WTC11 (cell line): ENCODE data around the gene TMEM94. TPM values are rescaled to one million over a fixed set of nuclear protein-coding genes. Genes with fewer than 3 reads are reported as not detected.

ENCODE experiments used
- ATAC-seq: fragments of 200-7000 bp; cut with Tn5 transposase; 2 replicates; pipeline ENCODE4 v1.10.0; 2021; ENCODE audit warnings: mild to moderate bottlenecking, moderate library complexity
- CTCF ChIA-PET: fragments of 300-600 bp; sonication (Branson Sonifier 250); formaldehyde crosslinking; loops from one replicate; lab custom pipeline; 2021; ENCODE audit warnings: antibody characterized with exemption; lab: Charles Lee
- POLR2A ChIA-PET: fragments of 350-600 bp; sonication (Branson Sonifier 250); formaldehyde crosslinking; loops from one replicate; lab custom pipeline; 2021; ENCODE audit warnings: antibody characterized with exemption; lab: Charles Lee
- DNase-seq: peaks from one replicate; pipeline ENCODE4 v3.0.0; 2021; ENCODE audit warnings: low spot score
- H3K27ac Mint-ChIP-seq: 2 replicates; pipeline ENCODE4 v1.8.0; 2021; ENCODE audit warnings: mixed read lengths
- H3K27me3 Mint-ChIP-seq: 2 replicates; pipeline ENCODE4 v1.8.0; 2021; ENCODE audit warnings: low read depth, mild to moderate bottlenecking, moderate library complexity, mixed read lengths
- H3K36me3 Mint-ChIP-seq: 2 replicates; pipeline ENCODE4 v1.8.0; 2021; ENCODE audit warnings: mixed read lengths
- H3K4me1 Mint-ChIP-seq: 2 replicates; pipeline ENCODE4 v1.8.0; 2022; ENCODE audit warnings: mixed read lengths
- H3K4me3 Mint-ChIP-seq: 2 replicates; pipeline ENCODE4 v1.8.0; 2021; ENCODE audit warnings: mild to moderate bottlenecking, moderate library complexity, mixed read lengths
- H3K9me3 Mint-ChIP-seq: 2 replicates; pipeline ENCODE4 v1.8.0; 2021; ENCODE audit warnings: mixed read lengths
- AR ChIP-seq: fragments of 250-450 bp; sonication (Bioruptor Pico); IDR thresholded peaks from 2 replicates; pipeline ENCODE4 v1.9.0; 2021; ENCODE audit warnings: mild to moderate bottlenecking
- CBFB ChIP-seq: sonication (generic); formaldehyde crosslinking; IDR thresholded peaks from 2 replicates; pipeline ENCODE4 v1.8.1; 2022; ENCODE audit warnings: mild to moderate bottlenecking, low read depth, missing genetic modification reagents
- ETV6 ChIP-seq: sonication (generic); formaldehyde crosslinking; IDR thresholded peaks from 2 replicates; pipeline ENCODE4 v1.8.1; 2022; ENCODE audit warnings: mild to moderate bottlenecking, missing genetic modification reagents
- FOXP1 ChIP-seq: sonication (generic); formaldehyde crosslinking; IDR thresholded peaks from 2 replicates; pipeline ENCODE4 v1.8.0; 2022; ENCODE audit warnings: missing genetic modification reagents, mild to moderate bottlenecking, moderate library complexity, borderline replicate concordance
- GRHL2 ChIP-seq: fragments of 250-450 bp; sonication (Bioruptor Pico); IDR thresholded peaks from 2 replicates; pipeline ENCODE4 v1.8.0; 2022; ENCODE audit warnings: mild to moderate bottlenecking, moderate library complexity; ENCODE audit not compliant: insufficient replicate concordance, severe bottlenecking
- HMGA2 ChIP-seq: fragments of 250-450 bp; sonication (Bioruptor Pico); IDR thresholded peaks from 2 replicates; pipeline ENCODE4 v1.4.0; 2021; ENCODE audit warnings: mild to moderate bottlenecking, moderate library complexity
- MXD4 ChIP-seq: fragments of 250-450 bp; sonication (Bioruptor Pico); IDR thresholded peaks from 2 replicates; pipeline ENCODE4 v1.8.0; 2021; ENCODE audit warnings: mild to moderate bottlenecking, moderate library complexity, borderline replicate concordance
- MYBL2 ChIP-seq: sonication (generic); formaldehyde crosslinking; IDR thresholded peaks from 2 replicates; pipeline ENCODE4 v1.8.1; 2023; ENCODE audit warnings: mild to moderate bottlenecking, moderate library complexity, missing genetic modification reagents
- PRDM15 ChIP-seq: sonication (generic); formaldehyde crosslinking; IDR thresholded peaks from 2 replicates; pipeline ENCODE4 v1.8.0; 2022; ENCODE audit warnings: missing genetic modification reagents
- PRRX2 ChIP-seq: fragments of 250-450 bp; sonication (Bioruptor Pico); IDR thresholded peaks from 2 replicates; pipeline ENCODE4 v1.8.0; 2021; ENCODE audit warnings: mild to moderate bottlenecking
- RELA ChIP-seq: sonication (generic); formaldehyde crosslinking; IDR thresholded peaks from 2 replicates; pipeline ENCODE4 v1.8.1; 2022; ENCODE audit warnings: missing genetic modification reagents, mild to moderate bottlenecking, borderline replicate concordance
- STAT6 ChIP-seq: sonication (generic); formaldehyde crosslinking; conservative IDR thresholded peaks from 2 replicates; pipeline ENCODE4 v1.8.1; 2023; ENCODE audit warnings: mild to moderate bottlenecking, low read depth, missing genetic modification reagents, moderate library complexity
- ZBTB21 ChIP-seq: sonication (generic); formaldehyde crosslinking; IDR thresholded peaks from 2 replicates; pipeline ENCODE4 v1.8.1; 2023; ENCODE audit warnings: mild to moderate bottlenecking, missing genetic modification reagents, borderline replicate concordance
- ZNF219 ChIP-seq: sonication (generic); formaldehyde crosslinking; IDR thresholded peaks from 2 replicates; pipeline ENCODE4 v1.8.0; 2023; ENCODE audit warnings: missing genetic modification reagents, mild to moderate bottlenecking, borderline replicate concordance
- ZNF416 ChIP-seq: fragments of 250-450 bp; sonication (Bioruptor Pico); IDR thresholded peaks from 2 replicates; pipeline ENCODE4 v1.9.0; 2021; ENCODE audit warnings: mild to moderate bottlenecking, inconsistent platforms
- ZNF425 ChIP-seq: fragments of 250-450 bp; sonication (Bioruptor Pico); conservative IDR thresholded peaks from 2 replicates; pipeline ENCODE4 v1.9.0; 2021; ENCODE audit warnings: mild to moderate bottlenecking
- total RNA-seq: library from RNA; stranded (reverse); gene quantifications from 3 replicates; pipeline ENCODE4 v1.2.3, GENCODE V29; 2021

The TMEM94 gene
- total RNA-seq, 1 experiment from 2014 or later: 76.9 TPM

- H3K27ac Mint-ChIP-seq: no peak overlapping the region
Measured at GRCh38 chr17:75489511-75489955, 33.1 kb downstream of the TMEM94 start.

GRCh38 chr17:75490173-75490743 is 33.8 kb downstream of the TMEM94 start:
- no peak for ATAC-seq
- TF ChIP-seq ZNF425 (no peak), HMGA2 (CRISPR knock-in tag) (no peak), MXD4 (CRISPR knock-in tag) (no peak), ZNF219 (CRISPR knock-in tag) (no peak), GRHL2 (CRISPR knock-in tag) (no peak), STAT6 (CRISPR knock-in tag) (no peak), MYBL2 (no peak)

More at GRCh38 chr17:75489511-75489955, 33.1 kb downstream of the TMEM94 start:
- peaks cover 6% of the 10 kb centered on the region for H3K4me1 Mint-ChIP-seq
- H3K4me3 Mint-ChIP-seq: no peak overlapping the region
- CTCF ChIA-PET: interaction anchor here (1.1 to 1.3 kb wide), 2 partner anchors 9 to 219 kb away, joined by 3 to 4 read pairs; partner anchors contain the start of gene MIF4GD
- TF ChIP-seq ZNF416 (CRISPR knock-in tag): no peak
- no peak for TF ChIP-seq ZBTB21
- TF ChIP-seq CBFB (CRISPR knock-in tag): no peak
- no peak for TF ChIP-seq FOXP1 (CRISPR knock-in tag)
- TF ChIP-seq PRDM15 (CRISPR knock-in tag): no peak
- no peak for TF ChIP-seq PRRX2 (CRISPR knock-in tag)
- TF ChIP-seq ETV6 (CRISPR knock-in tag): no peak
- no peak for TF ChIP-seq AR (CRISPR knock-in tag)
- TF ChIP-seq RELA (CRISPR knock-in tag): no peak
- no peaks in the 10 kb centered on the region for H3K27me3 Mint-ChIP-seq
- no peak for ATAC-seq
- DNase-seq: no peak
- H3K36me3 Mint-ChIP-seq: peaks cover 3% of the 10 kb centered on the region; the same call in 1 of the 2 replicates
- no peaks in the 10 kb centered on the region for H3K9me3 Mint-ChIP-seq
- POLR2A ChIA-PET: no interaction called here

More at GRCh38 chr17:75490173-75490743, 33.8 kb downstream of the TMEM94 start:
- ChIA-PET CTCF (interaction anchor here (0.7 to 1.3 kb wide), 3 partner anchors 10 to 250 kb away, joined by 3 to 4 read pairs (median 3); partner anchors contain the start of gene MIF4GD), POLR2A (no interaction called here)
- H3K27ac Mint-ChIP-seq: no peak overlapping the region
- H3K4me3 Mint-ChIP-seq: no peak overlapping the region
- no peak for DNase-seq
- H3K36me3 Mint-ChIP-seq: peaks cover 3% of the 10 kb centered on the region; the same call in 1 of the 2 replicates
- no peaks in the 10 kb centered on the region for H3K27me3 Mint-ChIP-seq
- peaks cover 6% of the 10 kb centered on the region for H3K4me1 Mint-ChIP-seq
- no peaks in the 10 kb centered on the region for H3K9me3 Mint-ChIP-seq
